SH-SY5Y (cell line): ENCODE results near the gene IGF2BP2.

Source experiments
- GATA2 ChIP-seq: IDR thresholded peaks from 2 replicates; pipeline ENCODE4 v1.6.1; 2011; ENCODE audit warnings: mild to moderate bottlenecking, low read depth, low read length
- GATA3 ChIP-seq: IDR thresholded peaks from 2 replicates; pipeline ENCODE4 v1.6.1; 2011; ENCODE audit warnings: low read depth, mild to moderate bottlenecking, low read length, moderate library complexity

GRCh38 chr3:185717627-185718402 lies 107.0 kb downstream of the IGF2BP2 start:
- TF ChIP-seq GATA3: no peak
- no peak for TF ChIP-seq GATA2
